Prostate gland (tissue), 2 donors: Measurements from ENCODE around the gene MAP4. TPM values are rescaled to one million over a fixed set of nuclear protein-coding genes. Genes with fewer than 3 reads are reported as not detected.
A peak's percentile ranks its signal among the peaks of the same experiment; 100 is the strongest.

Experiments
- DNase-seq: peaks from one replicate; pipeline ENCODE4 v3.0.0-alpha.2; 2019; ENCODE audit warnings: low spot score
- H3K27ac ChIP-seq, 2 donors: fragments of 200-600 bp; sonication (generic); 2 replicates each; pipeline ENCODE4 v1.5.1; 2017 to 2019
- H3K27me3 ChIP-seq: fragments of 200-600 bp; sonication (generic); replicated peaks from 2 replicates; pipeline ENCODE4 v1.5.1; 2019; ENCODE audit not compliant: insufficient read depth
- H3K36me3 ChIP-seq, 2 donors: fragments of 200-600 bp; sonication (generic); 1 replicate in 1 of 2; 2 replicates in 1 of 2; pipeline versions ENCODE4 v1.5.1 to v1.8.1; 2017 to 2019
- H3K4me1 ChIP-seq: fragments of 200-600 bp; sonication (generic); replicated peaks from 2 replicates; pipeline ENCODE4 v1.5.1; 2019
- H3K4me3 ChIP-seq, 2 donors: fragments of 200-600 bp; sonication (generic); 2 replicates each; pipeline ENCODE4 v1.5.1; 2017 to 2019
- H3K9me3 ChIP-seq: fragments of 200-600 bp; sonication (generic); 2 replicates; pipeline ENCODE4 v1.5.1; 2017
- POLR2A ChIP-seq: fragments of 450-650 bp; IDR thresholded peaks from one replicate; pipeline ENCODE4 v1.6.1; 2016; ENCODE audit warnings: antibody characterized with exemption, mild to moderate bottlenecking
- POLR2AphosphoS5 ChIP-seq: sonication (generic); formaldehyde crosslinking; IDR thresholded peaks from one replicate; pipeline ENCODE4 v1.6.1; 2017; ENCODE audit warnings: antibody characterized with exemption
- WGBS: methylation state at CpG from one replicate; pipeline ENCODE4 v1.1.5; 2018; 5-methylcytosine and 5-hydroxymethylcytosine counted together
- intact Hi-C: fragments of 100-400 bp; cut with DNase I; formaldehyde crosslinking; loops from one replicate; pipeline ENCODE4 v1.14.2; 2022
- total RNA-seq, 2 donors: library from RNA; depleted of rRNA; stranded (reverse); fragments of >200 nt; gene quantifications; one replicate each; pipeline ENCODE4 v1.1.0, GENCODE V29; 2016
- TF ChIP-seq, protein P1 (sequence below), 4 experiments: fragments of 200-600 bp in 2 of 4; fragments of 450-650 bp in 2 of 4; sonication (generic) in 2 of 4; IDR thresholded peaks; 1 replicate in 3 of 4; 2 replicates in 1 of 4; pipeline ENCODE4 v1.5.1; 2016 to 2019; ENCODE audit warnings: antibody characterized with exemption in 4 of 4, mild to moderate bottlenecking in 2 of 4, moderate library complexity in 2 of 4

MAP4 gene
- total RNA-seq, 2 donors from 2014 or later: 74.3 to 230 TPM

- TF ChIP-seq POLR2AphosphoS5: no peak
- no peak for TF ChIP-seq POLR2A
- TF ChIP-seq, protein P1, sequence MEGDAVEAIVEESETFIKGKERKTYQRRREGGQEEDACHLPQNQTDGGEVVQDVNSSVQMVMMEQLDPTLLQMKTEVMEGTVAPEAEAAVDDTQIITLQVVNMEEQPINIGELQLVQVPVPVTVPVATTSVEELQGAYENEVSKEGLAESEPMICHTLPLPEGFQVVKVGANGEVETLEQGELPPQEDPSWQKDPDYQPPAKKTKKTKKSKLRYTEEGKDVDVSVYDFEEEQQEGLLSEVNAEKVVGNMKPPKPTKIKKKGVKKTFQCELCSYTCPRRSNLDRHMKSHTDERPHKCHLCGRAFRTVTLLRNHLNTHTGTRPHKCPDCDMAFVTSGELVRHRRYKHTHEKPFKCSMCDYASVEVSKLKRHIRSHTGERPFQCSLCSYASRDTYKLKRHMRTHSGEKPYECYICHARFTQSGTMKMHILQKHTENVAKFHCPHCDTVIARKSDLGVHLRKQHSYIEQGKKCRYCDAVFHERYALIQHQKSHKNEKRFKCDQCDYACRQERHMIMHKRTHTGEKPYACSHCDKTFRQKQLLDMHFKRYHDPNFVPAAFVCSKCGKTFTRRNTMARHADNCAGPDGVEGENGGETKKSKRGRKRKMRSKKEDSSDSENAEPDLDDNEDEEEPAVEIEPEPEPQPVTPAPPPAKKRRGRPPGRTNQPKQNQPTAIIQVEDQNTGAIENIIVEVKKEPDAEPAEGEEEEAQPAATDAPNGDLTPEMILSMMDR (IDR thresholded peaks at IDR 0.05): no peak
- intact Hi-C loops: no loop called here
- no peaks in the 10 kb centered on the region for H3K4me1 ChIP-seq
- WGBS: 85% methylated on average over 3 of the region's 3 CpGs
- H3K27me3 ChIP-seq: no peaks in the 10 kb centered on the region
- no peaks in the 10 kb centered on the region for H3K36me3 ChIP-seq
- H3K9me3 ChIP-seq: no peaks in the 10 kb centered on the region
- no peak for DNase-seq
- H3K4me3 ChIP-seq: no peak overlapping the region
- no peak overlapping the region for H3K27ac ChIP-seq
Measured at GRCh38 chr3:47884603-47885002, 131.6 kb downstream of the MAP4 start.

DNA sequence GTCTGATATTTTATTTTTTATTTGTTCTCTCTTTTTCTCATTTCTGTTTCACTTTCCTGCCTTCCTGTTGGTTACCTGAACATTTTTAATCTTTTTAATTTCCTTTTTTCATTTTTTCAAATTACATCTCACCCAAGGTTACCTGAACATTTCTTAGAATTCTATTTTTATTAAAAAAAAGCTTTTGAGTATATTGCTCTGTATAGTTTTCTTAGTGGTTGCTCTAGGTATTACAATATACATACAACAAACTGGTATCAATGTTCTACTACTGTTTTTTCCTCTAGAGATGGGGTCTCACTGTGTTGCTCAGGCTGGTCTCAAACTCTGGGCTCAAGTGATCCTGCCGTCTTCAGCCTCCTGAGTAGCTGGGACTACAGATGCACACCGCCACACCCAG is 133.9 kb downstream of the MAP4 start:
- no peaks in the 10 kb centered on the region for H3K27me3 ChIP-seq
- H3K9me3 ChIP-seq: no peaks in the 10 kb centered on the region
- intact Hi-C loops: no loop called here
- H3K4me3 ChIP-seq: no peak overlapping the region
- WGBS: 97% methylated on average over 2 of the region's 2 CpGs
- no peaks in the 10 kb centered on the region for H3K4me1 ChIP-seq
- TF ChIP-seq, protein P1 (IDR thresholded peaks at IDR 0.05): peak in 1 of 4 experiments; percentile 42
- no peak for TF ChIP-seq POLR2AphosphoS5
- TF ChIP-seq POLR2A: no peak
- no peak overlapping the region for H3K27ac ChIP-seq
- H3K36me3 ChIP-seq: no peaks in the 10 kb centered on the region
- DNase-seq: no peak

GRCh38 chr3:47877719-47878118 is 138.5 kb downstream of the MAP4 start:
- intact Hi-C loops: no loop called here
- no peak for TF ChIP-seq POLR2AphosphoS5
- TF ChIP-seq, protein P1 (IDR thresholded peaks at IDR 0.05): no peak
- no peak for TF ChIP-seq POLR2A
- Histone ChIP-seq H3K36me3 (no peaks in the 10 kb centered on the region), H3K9me3 (no peaks in the 10 kb centered on the region), H3K4me1 (no peaks in the 10 kb centered on the region), H3K27me3 (no peaks in the 10 kb centered on the region), H3K27ac (no peak overlapping the region), H3K4me3 (no peak overlapping the region)
- no peak for DNase-seq

GRCh38 chr3:47877290-47877689 is 138.9 kb downstream of the MAP4 start:
- intact Hi-C loops: no loop called here
- DNase-seq: no peak
- Histone ChIP-seq H3K9me3 (no peaks in the 10 kb centered on the region), H3K36me3 (no peaks in the 10 kb centered on the region), H3K4me1 (no peaks in the 10 kb centered on the region), H3K4me3 (no peak overlapping the region), H3K27ac (no peak overlapping the region), H3K27me3 (no peaks in the 10 kb centered on the region)
- WGBS: 52% methylated on average over 3 of the region's 3 CpGs
- no peak for TF ChIP-seq POLR2A
- TF ChIP-seq, protein P1 (IDR thresholded peaks at IDR 0.05): no peak
- TF ChIP-seq POLR2AphosphoS5: no peak

GRCh38 chr3:47874913-47875312 is 141.3 kb downstream of the MAP4 start:
- Histone ChIP-seq H3K27ac (peak overlapping the region in 1 of 2 donors; percentile 33), H3K9me3 (no peaks in the 10 kb centered on the region), H3K4me1 (no peaks in the 10 kb centered on the region), H3K27me3 (no peaks in the 10 kb centered on the region), H3K4me3 (no peak overlapping the region), H3K36me3 (no peaks in the 10 kb centered on the region)
- intact Hi-C loops: no loop called here
- TF ChIP-seq POLR2AphosphoS5 (peak; percentile 38), POLR2A (no peak)
- 24% methylated on average over 1 of the region's 1 CpG for WGBS
- DNase-seq: peak; percentile 36
